ENCODE measurements around the gene DIP2C. TPM values are rescaled to one million over a fixed set of nuclear protein-coding genes. Genes with fewer than 3 reads are reported as not detected.
A peak's percentile ranks its signal among the peaks of the same experiment; 100 is the strongest.
"Not testable (repeated sequence)": the region's sequence is repeated elsewhere in the genome, so short reads cannot be mapped to it uniquely, and the experiment has no call there.

The DIP2C gene
- total RNA-seq, 4 donors from 2014 or later, result 10.5 to 40.5 (median 19.5) TPM

- Histone ChIP-seq H3K9me3 (no peaks in the 10 kb centered on the region), H3K4me3 (no peak overlapping the region), H3K27me3 (no peaks in the 10 kb centered on the region), H3K4me1 (no peaks in the 10 kb centered on the region), H3K27ac (no peak overlapping the region), H3K36me3 (no peaks in the 10 kb centered on the region)
- peak in 1 of 2 donors; percentile 10 for DNase-seq
- TF ChIP-seq POLR2A (IDR thresholded peaks at IDR 0.05) (no peak), CTCF (IDR thresholded peaks at IDR 0.05) (no peak)
- intact Hi-C loops (cut with DNase I; ENCODE audit: low total_unique reads), result no loop called here
Observed at GRCh38 chr10:535051-535450, 154.4 kb downstream of the DIP2C start.

- Histone ChIP-seq H3K27ac (no peak overlapping the region), H3K4me1 (no peaks in the 10 kb centered on the region), H3K4me3 (no peak overlapping the region), H3K9me3 (no peaks in the 10 kb centered on the region), H3K27me3 (no peaks in the 10 kb centered on the region), H3K36me3 (no peaks in the 10 kb centered on the region)
- peak in 1 of 2 donors; percentile 11 for DNase-seq
- intact Hi-C loops (cut with DNase I; ENCODE audit: low total_unique reads), result no loop called here
- TF ChIP-seq CTCF (IDR thresholded peaks at IDR 0.05) (no peak), POLR2A (IDR thresholded peaks at IDR 0.05) (no peak)
Observed at GRCh38 chr10:534047-534566, 155.4 kb downstream of the DIP2C start.

GRCh38 chr10:533611-534010, 155.9 kb downstream of the DIP2C start:
- no peaks in the 10 kb centered on the region for H3K4me1 ChIP-seq
- intact Hi-C loops (cut with DNase I; ENCODE audit: low total_unique reads), result no loop called here
- no peaks in the 10 kb centered on the region for H3K9me3 ChIP-seq
- TF ChIP-seq CTCF (IDR thresholded peaks at IDR 0.05), result no peak
- no peak for TF ChIP-seq POLR2A (IDR thresholded peaks at IDR 0.05)
- DNase-seq, result no peak
- H3K4me3 ChIP-seq, result no peak overlapping the region
- H3K27me3 ChIP-seq, result no peaks in the 10 kb centered on the region
- no peak overlapping the region for H3K27ac ChIP-seq
- H3K36me3 ChIP-seq, result no peaks in the 10 kb centered on the region

GRCh38 chr10:533186-533585, 156.3 kb downstream of the DIP2C start:
- no peaks in the 10 kb centered on the region for H3K36me3 ChIP-seq
- H3K4me1 ChIP-seq, result no peaks in the 10 kb centered on the region
- peak in 1 of 2 donors; percentile 0 for DNase-seq
- no peak overlapping the region for H3K4me3 ChIP-seq
- H3K27me3 ChIP-seq, result no peaks in the 10 kb centered on the region
- TF ChIP-seq POLR2A (IDR thresholded peaks at IDR 0.05), result no peak
- TF ChIP-seq CTCF (IDR thresholded peaks at IDR 0.05), result no peak
- no peak overlapping the region for H3K27ac ChIP-seq
- intact Hi-C loops (cut with DNase I; ENCODE audit: low total_unique reads), result no loop called here
- no peaks in the 10 kb centered on the region for H3K9me3 ChIP-seq

DNA sequence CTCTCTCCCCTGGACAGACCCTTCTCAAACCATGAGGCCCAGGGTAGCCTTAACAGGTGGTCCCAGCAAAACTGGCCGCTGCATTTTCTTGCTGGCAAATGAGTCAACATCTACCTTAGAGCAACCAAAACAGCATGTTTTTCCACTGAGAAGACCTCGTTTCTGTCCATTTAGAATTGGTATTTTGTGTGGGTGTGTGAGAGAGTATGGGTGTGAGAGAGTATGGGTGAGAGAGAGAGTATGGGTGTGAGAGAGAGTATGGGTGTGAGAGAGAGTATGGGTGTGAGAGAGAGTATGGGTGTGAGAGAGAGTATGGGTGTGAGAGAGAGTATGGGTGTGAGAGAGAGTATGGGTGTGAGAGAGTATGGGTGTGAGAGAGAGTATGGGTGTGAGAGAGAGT, 157.1 kb downstream of the DIP2C start:
- H3K9me3 ChIP-seq; intact Hi-C loops (cut with DNase I; ENCODE audit: low total_unique reads); H3K4me1 ChIP-seq; H3K36me3 ChIP-seq; H3K4me3 ChIP-seq; H3K27me3 ChIP-seq; H3K27ac ChIP-seq; DNase-seq: not testable (repeated sequence)

DNA sequence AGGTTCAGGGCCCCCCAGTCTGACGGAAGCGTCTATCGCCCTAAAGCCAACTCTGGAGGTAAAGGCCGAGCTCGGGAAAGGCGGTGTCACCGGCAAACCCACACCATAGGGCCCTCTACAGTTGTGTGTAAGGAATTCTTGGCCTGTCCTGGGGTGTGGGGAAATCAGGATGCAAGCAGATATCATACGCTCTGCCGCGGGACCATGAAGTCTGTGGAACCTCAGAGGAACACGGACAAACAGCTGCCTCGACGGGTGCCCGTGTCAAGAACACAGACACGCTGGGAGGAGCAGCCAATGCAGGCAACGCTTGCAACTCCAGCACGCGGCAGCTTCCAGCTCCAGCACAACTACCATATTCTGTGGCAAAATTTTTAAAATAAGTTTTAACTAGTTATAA, 157.9 kb downstream of the DIP2C start:
- peak in 1 of 2 donors; percentile 6 for DNase-seq
- Histone ChIP-seq H3K9me3 (no peaks in the 10 kb centered on the region), H3K27ac (no peak overlapping the region), H3K4me3 (no peak overlapping the region), H3K36me3 (no peaks in the 10 kb centered on the region), H3K27me3 (no peaks in the 10 kb centered on the region), H3K4me1 (no peaks in the 10 kb centered on the region)
- intact Hi-C loops (cut with DNase I; ENCODE audit: low total_unique reads), result no loop called here
- TF ChIP-seq POLR2A (IDR thresholded peaks at IDR 0.05), result no peak
- no peak for TF ChIP-seq CTCF (IDR thresholded peaks at IDR 0.05)
